NCI-H1930 (cell line): ENCODE data around the gene TMPRSS2.

Experiments used
- DNase-seq, 2 experiments: peaks; one replicate each; lab custom pipeline; 2025; lab: John Stamatoyannopoulos, UW

Gene TMPRSS2

GRCh38 chr21:41507521-41508414 lies at the start of gene TMPRSS2:
Gene TMPRSS2, minus strand, starts transcription at chr21:41508158. Its CDS starts 10,025 bp downstream, at chr21:41498133.
- no peak for DNase-seq

GRCh38 chr21:41555057-41555456 lies 47.1 kb upstream of the TMPRSS2 start:
- no peak for DNase-seq

- no peak for DNase-seq
Measured at GRCh38 chr21:41552254-41552653, 44.3 kb upstream of the TMPRSS2 start.

GRCh38 chr21:41548781-41549180 lies 40.8 kb upstream of the TMPRSS2 start:
- DNase-seq, result no peak

DNA sequence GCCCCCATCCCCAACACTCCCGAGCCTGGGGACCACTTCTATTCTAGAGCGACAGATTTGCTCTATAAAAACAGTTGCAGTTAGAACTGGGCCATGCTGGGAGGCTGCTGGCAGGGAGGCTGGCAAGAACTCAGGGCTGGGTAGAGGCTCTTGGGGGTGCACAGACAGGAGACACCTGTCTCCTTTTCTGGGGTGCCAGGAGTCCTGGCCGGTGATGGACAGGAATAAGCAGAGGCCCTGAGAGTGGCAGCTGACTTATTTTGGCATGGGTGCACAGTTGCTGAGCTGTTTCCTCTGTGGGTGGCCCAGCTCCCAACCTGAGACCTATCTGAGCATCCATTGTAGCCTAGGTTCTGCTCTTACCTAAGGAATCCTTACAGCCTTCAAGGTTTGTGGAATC lies 39.2 kb upstream of the TMPRSS2 start:
- no peak for DNase-seq

DNA sequence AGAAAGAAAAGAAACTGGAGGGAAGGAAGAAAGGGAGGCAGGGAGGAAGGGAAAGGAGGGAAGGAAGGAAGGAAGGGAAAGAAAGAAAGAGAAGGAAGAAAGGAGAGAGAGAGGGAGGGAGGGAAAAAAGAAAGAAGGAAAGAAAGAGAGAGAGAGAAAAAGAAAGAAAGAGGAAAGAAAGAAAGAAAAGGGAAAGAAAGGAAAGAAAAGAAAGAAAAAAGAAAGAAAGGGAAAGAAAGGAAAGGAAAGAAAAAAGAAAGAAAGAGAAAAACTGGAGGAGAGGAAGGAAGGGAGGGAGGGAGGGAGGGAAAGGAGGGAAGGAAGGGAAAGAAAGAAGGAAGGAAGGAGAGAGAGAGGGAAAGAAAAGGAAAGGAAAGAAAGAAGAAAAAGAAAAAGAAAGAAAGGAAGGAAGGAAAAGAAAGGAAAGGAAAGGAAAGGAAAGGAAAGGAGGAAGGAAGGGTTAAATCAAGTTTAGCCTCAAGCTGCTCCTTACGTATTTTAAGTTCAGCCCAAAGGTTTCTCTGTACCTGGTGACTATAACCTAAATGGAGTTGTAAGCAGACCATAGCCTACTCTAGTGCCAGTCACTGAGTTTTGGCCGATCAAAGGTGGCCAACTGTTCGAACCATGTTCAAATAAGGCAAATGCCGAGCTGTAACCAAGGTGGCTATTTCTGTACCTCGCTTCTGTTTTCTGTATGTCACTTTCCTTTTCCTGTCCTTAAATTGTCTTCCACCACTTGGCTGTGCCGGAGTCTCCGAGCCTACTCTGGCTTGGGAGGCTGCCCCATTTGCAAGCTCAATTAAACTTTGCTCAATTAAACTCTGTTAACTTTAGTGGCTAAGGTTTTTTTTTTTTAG lies 37.8 kb upstream of the TMPRSS2 start:
- DNase-seq, result no peak

- no peak for DNase-seq
Measured at GRCh38 chr21:41542727-41543126, 34.8 kb upstream of the TMPRSS2 start.

DNA sequence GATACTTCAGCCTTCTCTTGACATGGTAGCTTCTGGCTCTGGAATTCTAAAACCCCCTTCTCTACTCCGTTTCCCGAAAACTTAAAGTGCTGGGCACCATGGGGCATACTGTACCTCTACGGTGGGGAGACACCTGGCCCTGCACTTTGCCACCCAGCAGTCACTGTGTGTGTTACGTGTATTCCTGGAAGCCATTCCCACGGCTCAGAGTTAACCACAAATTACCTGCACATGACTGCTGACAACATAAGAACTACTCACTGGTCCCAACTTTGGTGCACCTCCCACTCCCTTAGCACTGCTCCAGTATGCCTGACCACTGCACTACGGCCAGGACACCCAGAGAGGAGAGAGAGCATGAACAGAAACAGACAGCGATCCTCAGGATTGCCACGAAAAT lies 29.4 kb upstream of the TMPRSS2 start:
- DNase-seq, result no peak

GRCh38 chr21:41536827-41537103 lies 28.8 kb upstream of the TMPRSS2 start:
- DNase-seq, result no peak

DNA sequence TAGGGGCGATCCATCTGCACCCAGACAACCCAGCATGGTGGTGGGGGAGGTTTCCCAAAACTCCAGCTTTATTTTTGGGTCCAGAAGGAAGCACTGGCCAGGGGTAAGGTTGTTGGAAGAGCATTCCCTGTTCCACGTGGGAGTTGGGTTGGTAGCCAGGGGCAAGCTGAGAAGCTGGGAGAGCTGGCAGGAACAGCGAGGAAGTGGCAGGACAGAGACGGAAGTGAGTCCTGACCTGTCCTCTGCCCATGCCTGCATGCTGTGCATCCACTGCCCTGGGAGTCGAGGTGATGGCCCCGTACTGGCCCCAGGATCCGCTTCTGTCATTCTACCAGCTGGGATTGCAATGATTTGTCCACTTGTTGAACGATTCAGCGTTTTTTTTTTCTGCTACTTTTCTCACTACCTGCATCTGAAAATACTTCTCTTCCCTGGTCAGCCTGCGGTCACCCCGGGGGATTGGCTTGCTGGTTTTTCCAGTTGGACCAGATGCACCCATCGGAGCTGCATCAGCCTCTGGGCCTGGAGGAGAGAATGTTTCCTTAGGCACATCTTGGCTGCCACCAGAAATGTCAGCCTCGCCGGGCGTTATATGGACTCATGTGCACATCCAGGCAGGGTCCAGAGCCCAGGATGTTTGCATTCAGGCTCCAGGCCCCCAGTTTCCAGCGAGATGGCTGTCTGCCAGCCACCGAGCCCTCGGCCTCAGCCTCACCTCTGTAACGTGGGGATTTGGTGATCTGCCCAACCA lies 28.3 kb upstream of the TMPRSS2 start:
- DNase-seq, result no peak

DNA sequence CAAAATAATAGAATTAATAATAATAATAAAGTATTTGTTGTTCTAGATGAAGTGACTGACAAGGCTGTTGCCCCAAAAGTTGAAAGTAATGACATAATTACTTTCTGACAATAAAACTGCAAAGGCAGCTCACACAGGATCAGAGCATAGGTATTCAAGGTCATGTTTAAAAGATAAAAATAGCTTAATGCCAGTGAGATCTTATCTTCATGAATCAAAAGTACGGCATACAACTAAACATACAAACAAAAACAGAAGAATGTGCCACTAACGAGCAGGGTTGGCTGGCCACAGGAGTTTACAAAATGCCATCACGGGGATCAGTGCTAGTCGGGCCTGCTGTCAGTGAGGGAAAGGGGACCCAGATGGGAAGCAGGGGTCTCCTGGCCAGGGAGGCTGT lies 22.4 kb upstream of the TMPRSS2 start:
- DNase-seq, result no peak

- DNase-seq, result no peak
Measured at GRCh38 chr21:41529769-41530168, 21.8 kb upstream of the TMPRSS2 start.

DNA sequence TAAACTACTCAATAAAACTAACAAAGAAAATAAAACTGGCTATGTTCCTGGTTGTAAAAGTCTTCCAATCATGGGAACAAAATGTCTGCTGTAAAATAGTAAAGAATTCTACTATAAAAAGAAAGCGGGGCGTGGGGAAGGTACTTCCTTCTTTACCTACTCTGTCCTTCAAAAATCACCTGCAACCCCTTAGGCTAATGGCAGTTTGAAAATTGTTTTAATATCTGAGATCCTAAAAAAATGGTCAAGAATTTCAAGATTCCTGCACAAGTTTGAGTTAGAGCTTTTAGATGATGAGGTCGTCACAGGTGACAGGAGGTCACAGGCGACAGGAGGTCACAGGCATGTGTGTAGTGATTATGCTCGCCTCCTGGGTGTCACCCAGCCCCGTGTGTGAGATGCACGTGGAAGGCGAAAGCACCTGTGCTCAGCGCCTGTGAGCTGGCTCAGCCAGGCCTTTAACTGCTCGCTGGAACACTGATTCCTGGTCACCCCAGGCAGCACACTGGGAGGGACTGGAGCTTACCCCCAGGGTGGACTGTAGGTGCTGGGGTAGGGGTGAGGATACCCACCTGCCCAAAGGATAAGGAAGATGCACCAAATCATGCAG lies 18.6 kb upstream of the TMPRSS2 start:
- no peak for DNase-seq

- DNase-seq, result no peak
Measured at GRCh38 chr21:41523175-41523574, 15.2 kb upstream of the TMPRSS2 start.

GRCh38 chr21:41521489-41522027 lies 13.6 kb upstream of the TMPRSS2 start:
- DNase-seq, result no peak

GRCh38 chr21:41520560-41521442 lies 12.8 kb upstream of the TMPRSS2 start:
- DNase-seq, result no peak

DNA sequence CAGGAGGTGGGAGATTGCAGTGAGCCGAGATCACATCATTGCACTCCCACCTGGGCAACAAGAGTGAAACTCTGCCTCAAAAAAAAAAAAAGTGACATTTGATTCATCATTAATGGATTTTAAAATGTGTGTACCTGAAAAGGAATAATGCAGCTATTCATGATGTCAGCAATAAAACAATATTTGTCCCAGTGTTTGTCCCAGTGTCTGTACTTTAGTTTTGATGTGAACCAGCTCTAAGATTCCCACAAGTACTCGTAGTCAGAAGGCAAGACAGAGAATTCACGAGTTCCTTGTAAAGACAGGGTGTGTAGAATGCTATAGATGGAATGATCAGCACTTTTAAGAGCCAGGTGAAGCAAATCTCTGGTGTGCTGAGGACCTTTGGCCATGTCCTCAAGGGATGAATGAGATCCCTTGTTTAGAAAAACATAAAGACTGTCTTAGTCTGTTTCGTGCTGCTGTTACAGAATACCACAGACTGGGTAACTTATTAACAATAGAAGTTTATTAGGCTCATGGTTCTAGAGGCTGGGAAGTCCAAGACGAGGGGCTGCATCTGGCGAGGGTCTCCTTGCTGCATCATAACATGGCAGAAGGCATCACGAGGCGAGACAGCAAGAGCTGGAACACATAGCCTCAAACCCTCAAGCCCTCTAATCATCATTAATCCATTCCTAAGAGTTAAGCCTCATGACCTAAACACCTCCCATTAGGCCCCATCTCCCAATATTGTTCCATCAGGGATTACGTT lies 12.0 kb upstream of the TMPRSS2 start:
- DNase-seq, result no peak

- DNase-seq, result no peak
Measured at GRCh38 chr21:41518757-41519156, 10.8 kb upstream of the TMPRSS2 start.

DNA sequence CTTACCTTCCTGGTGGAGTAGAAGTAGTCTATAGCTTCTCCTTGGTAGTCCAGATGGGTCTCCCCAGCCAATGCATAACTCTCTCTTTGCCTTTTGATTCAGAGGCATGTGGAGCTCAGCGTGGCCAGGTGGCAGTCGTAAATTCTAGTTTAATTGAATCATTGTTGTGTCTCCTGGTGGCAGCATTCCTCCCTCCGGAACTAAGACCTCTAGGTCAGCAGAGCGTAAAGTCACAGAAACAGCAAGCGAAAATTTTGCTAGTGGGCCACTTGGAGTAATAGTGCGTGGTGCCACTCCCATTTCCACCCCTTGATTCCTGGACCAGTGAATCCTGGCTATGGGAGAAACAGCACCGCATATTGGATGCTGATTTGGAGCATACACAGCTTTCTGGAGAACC lies 3.9 kb upstream of the TMPRSS2 start:
- no peak for DNase-seq

DNA sequence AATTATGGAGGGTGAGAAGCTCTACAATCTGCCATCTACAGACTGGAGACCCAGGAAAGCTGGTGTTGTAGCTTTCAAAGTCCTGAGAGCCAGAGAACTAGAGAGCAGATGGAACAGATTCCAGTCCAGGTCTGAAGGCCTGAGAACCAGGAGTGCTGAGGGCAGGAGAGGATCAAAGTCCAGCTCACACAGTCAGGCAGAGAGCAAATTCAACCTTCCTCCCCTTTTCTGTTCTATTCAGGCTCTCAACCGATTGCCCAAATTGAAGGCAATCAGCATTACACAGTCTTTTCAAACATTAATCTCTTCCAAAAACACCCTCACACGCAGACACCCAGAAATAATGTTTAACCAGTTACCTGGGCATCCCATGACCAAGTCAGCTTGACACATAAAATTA lies 2.5 kb upstream of the TMPRSS2 start:
- DNase-seq, result no peak
